HAP-1 (cell line): ENCODE data around the gene LAMA3.

ENCODE experiments used
- DNase-seq, 2 experiments: peaks; one replicate each; pipeline ENCODE4 v3.0.0-alpha.2; 2016 to 2020; ENCODE audit warnings: low spot score in 2 of 2
- H3K27me3 ChIP-seq: fragments of 250-450 bp; sonication (Bioruptor Pico); 2 replicates; pipeline ENCODE4 v1.5.1; 2020; ENCODE audit warnings: low read depth, mild to moderate bottlenecking, moderate library complexity
- H3K36me3 ChIP-seq: fragments of 250-450 bp; sonication (Bioruptor Pico); replicated peaks from 2 replicates; pipeline ENCODE4 v1.5.1; 2020; ENCODE audit warnings: mild to moderate bottlenecking
- H3K4me1 ChIP-seq: fragments of 250-450 bp; sonication (Bioruptor Pico); 2 replicates; pipeline ENCODE4 v1.5.1; 2020; ENCODE audit warnings: mild to moderate bottlenecking
- H3K4me3 ChIP-seq: fragments of 250-450 bp; sonication (Bioruptor Pico); 2 replicates; pipeline ENCODE4 v1.5.1; 2020; ENCODE audit warnings: mild to moderate bottlenecking, moderate library complexity
- H3K9me3 ChIP-seq: fragments of 250-450 bp; sonication (Bioruptor Pico); 2 replicates; pipeline ENCODE4 v1.5.1; 2020; ENCODE audit warnings: mild to moderate bottlenecking, moderate library complexity
- in situ Hi-C: fragments of 300-500 bp; cut with MboI; formaldehyde crosslinking; loops from 3 replicates; pipeline ENCODE4 v1.14.3; 2020; ENCODE audit warnings: low sequenced_read_pairs, inconsistent platforms, mixed read lengths

Gene LAMA3

GRCh38 chr18:23921716-23922285, 232.5 kb downstream of the LAMA3 start:
- H3K4me3 ChIP-seq, result no peak overlapping the region
- no peaks in the 10 kb centered on the region for H3K36me3 ChIP-seq
- H3K4me1 ChIP-seq, result peaks cover 9% of the 10 kb centered on the region
- no peaks in the 10 kb centered on the region for H3K9me3 ChIP-seq
- in situ Hi-C loops, result loop anchor here (10.0 kb wide), 1 partner anchor 297 kb away; no protein-coding TSS in a partner anchor
- DNase-seq, result peak in 1 of 2 experiments; percentile 51
- H3K27me3 ChIP-seq, result peaks cover 6% of the 10 kb centered on the region

GRCh38 chr18:23922939-23923338, 233.7 kb downstream of the LAMA3 start:
- no peaks in the 10 kb centered on the region for H3K36me3 ChIP-seq
- H3K9me3 ChIP-seq, result no peaks in the 10 kb centered on the region
- peaks cover 11% of the 10 kb centered on the region for H3K4me1 ChIP-seq
- in situ Hi-C loops, result loop anchor here (10.0 kb wide), 1 partner anchor 298 kb away; no protein-coding TSS in a partner anchor
- peaks cover 6% of the 10 kb centered on the region for H3K27me3 ChIP-seq
- no peak overlapping the region for H3K4me3 ChIP-seq
- no peak for DNase-seq

GRCh38 chr18:23924813-23925212, 235.6 kb downstream of the LAMA3 start:
- in situ Hi-C loops, result loop anchor here (10.0 kb wide), 1 partner anchor 300 kb away; no protein-coding TSS in a partner anchor
- Histone ChIP-seq H3K9me3 (no peaks in the 10 kb centered on the region), H3K36me3 (no peaks in the 10 kb centered on the region), H3K4me3 (no peak overlapping the region), H3K27me3 (no peaks in the 10 kb centered on the region), H3K4me1 (peaks cover 11% of the 10 kb centered on the region)
- DNase-seq, result no peak

GRCh38 chr18:23926571-23926970, 237.3 kb downstream of the LAMA3 start:
- Histone ChIP-seq H3K4me1 (peaks cover 11% of the 10 kb centered on the region), H3K9me3 (no peaks in the 10 kb centered on the region), H3K27me3 (no peaks in the 10 kb centered on the region), H3K36me3 (no peaks in the 10 kb centered on the region), H3K4me3 (no peak overlapping the region)
- peak; percentile 59 to 73 for DNase-seq
- in situ Hi-C loops, result loop anchor here (10.0 kb wide), 1 partner anchor 302 kb away; no protein-coding TSS in a partner anchor

- in situ Hi-C loops, result loop anchor here (10.0 kb wide), 1 partner anchor 303 kb away; no protein-coding TSS in a partner anchor
- Histone ChIP-seq H3K27me3 (no peaks in the 10 kb centered on the region), H3K4me3 (no peak overlapping the region), H3K4me1 (peaks cover 11% of the 10 kb centered on the region), H3K36me3 (no peaks in the 10 kb centered on the region), H3K9me3 (no peaks in the 10 kb centered on the region)
- DNase-seq, result peak in 1 of 2 experiments; percentile 6
These were observed 238.8 kb downstream of the LAMA3 start for GRCh38 chr18:23927821-23928746.

- Histone ChIP-seq H3K27me3 (no peaks in the 10 kb centered on the region), H3K4me3 (no peak overlapping the region), H3K9me3 (no peaks in the 10 kb centered on the region), H3K36me3 (no peaks in the 10 kb centered on the region), H3K4me1 (peaks cover 11% of the 10 kb centered on the region)
- no peak for DNase-seq
- in situ Hi-C loops, result loop anchor here (10.0 kb wide), 1 partner anchor 305 kb away; no protein-coding TSS in a partner anchor
These were observed 240.2 kb downstream of the LAMA3 start for GRCh38 chr18:23929362-23929930.

GRCh38 chr18:23930002-23930401, 240.7 kb downstream of the LAMA3 start:
- no peaks in the 10 kb centered on the region for H3K27me3 ChIP-seq
- in situ Hi-C loops, result no loop called here
- DNase-seq, result no peak
- H3K4me3 ChIP-seq, result no peak overlapping the region
- H3K36me3 ChIP-seq, result no peaks in the 10 kb centered on the region
- H3K9me3 ChIP-seq, result no peaks in the 10 kb centered on the region
- H3K4me1 ChIP-seq, result peaks cover 11% of the 10 kb centered on the region

- Histone ChIP-seq H3K4me1 (no peaks in the 10 kb centered on the region), H3K4me3 (no peak overlapping the region), H3K9me3 (no peaks in the 10 kb centered on the region), H3K36me3 (no peaks in the 10 kb centered on the region), H3K27me3 (no peaks in the 10 kb centered on the region)
- in situ Hi-C loops, result no loop called here
- no peak for DNase-seq
These were observed 243.3 kb downstream of the LAMA3 start for GRCh38 chr18:23932385-23933067.

GRCh38 chr18:23933407-23933806, 244.2 kb downstream of the LAMA3 start:
- Histone ChIP-seq H3K4me1 (no peaks in the 10 kb centered on the region), H3K9me3 (no peaks in the 10 kb centered on the region), H3K4me3 (no peak overlapping the region), H3K27me3 (no peaks in the 10 kb centered on the region), H3K36me3 (no peaks in the 10 kb centered on the region)
- in situ Hi-C loops, result no loop called here
- DNase-seq, result no peak

- in situ Hi-C loops, result no loop called here
- Histone ChIP-seq H3K4me1 (no peaks in the 10 kb centered on the region), H3K36me3 (no peaks in the 10 kb centered on the region), H3K4me3 (no peak overlapping the region), H3K27me3 (no peaks in the 10 kb centered on the region), H3K9me3 (no peaks in the 10 kb centered on the region)
- no peak for DNase-seq
These were observed 245.0 kb downstream of the LAMA3 start for GRCh38 chr18:23934252-23934651.

- Histone ChIP-seq H3K27me3 (no peaks in the 10 kb centered on the region), H3K4me1 (no peaks in the 10 kb centered on the region), H3K36me3 (no peaks in the 10 kb centered on the region), H3K9me3 (no peaks in the 10 kb centered on the region), H3K4me3 (no peak overlapping the region)
- DNase-seq, result no peak
- in situ Hi-C loops, result no loop called here
These were observed 245.6 kb downstream of the LAMA3 start for GRCh38 chr18:23934863-23935262.

GRCh38 chr18:23935804-23936203, 246.6 kb downstream of the LAMA3 start:
- in situ Hi-C loops, result no loop called here
- H3K36me3 ChIP-seq, result no peaks in the 10 kb centered on the region
- H3K4me3 ChIP-seq, result no peak overlapping the region
- H3K27me3 ChIP-seq, result no peaks in the 10 kb centered on the region
- H3K4me1 ChIP-seq, result no peaks in the 10 kb centered on the region
- no peak for DNase-seq
- no peaks in the 10 kb centered on the region for H3K9me3 ChIP-seq

- H3K4me3 ChIP-seq, result no peak overlapping the region
- no peaks in the 10 kb centered on the region for H3K27me3 ChIP-seq
- H3K9me3 ChIP-seq, result no peaks in the 10 kb centered on the region
- no peaks in the 10 kb centered on the region for H3K36me3 ChIP-seq
- no peaks in the 10 kb centered on the region for H3K4me1 ChIP-seq
- no peak for DNase-seq
- in situ Hi-C loops, result no loop called here
These were observed 247.2 kb downstream of the LAMA3 start for GRCh38 chr18:23936381-23936958.
